Stimulated activated CD8-positive, alpha-beta memory T cell treated with anti-CD3 and anti-CD28 coated beads, Interleukin-15, amount 100 ng/mL, for 1 hour (primary cell): ENCODE results near the gene SBF2.
"Not testable (repeated sequence)": the region's sequence is repeated elsewhere in the genome, so short reads cannot be mapped to it uniquely, and the experiment has no call there.

ENCODE experiments used
- DNase-seq: peaks from one replicate; pipeline ENCODE4 v3.0.0-alpha.2; 2020; ENCODE audit warnings: low read depth

Gene SBF2

DNA sequence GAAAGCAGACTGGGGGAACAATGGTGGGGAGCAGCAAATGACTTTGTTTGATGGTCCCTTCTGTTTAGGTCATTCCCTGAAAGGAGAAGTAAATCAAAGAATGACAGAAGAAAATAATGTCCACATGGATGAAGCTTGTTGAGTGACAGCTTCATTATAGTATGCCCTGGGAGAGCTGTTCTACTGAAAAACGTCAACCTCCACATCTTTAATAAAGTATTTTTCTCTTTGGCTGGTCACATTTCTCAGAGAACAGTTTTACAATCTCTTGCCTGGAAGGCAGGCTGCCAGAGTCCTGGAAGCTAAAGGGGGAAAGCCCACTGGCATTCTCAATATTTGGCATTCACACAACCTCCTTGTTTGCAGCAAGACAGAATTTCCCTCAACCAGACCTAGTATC is 342.2 kb downstream of the SBF2 start:
- DNase-seq = no peak

DNA sequence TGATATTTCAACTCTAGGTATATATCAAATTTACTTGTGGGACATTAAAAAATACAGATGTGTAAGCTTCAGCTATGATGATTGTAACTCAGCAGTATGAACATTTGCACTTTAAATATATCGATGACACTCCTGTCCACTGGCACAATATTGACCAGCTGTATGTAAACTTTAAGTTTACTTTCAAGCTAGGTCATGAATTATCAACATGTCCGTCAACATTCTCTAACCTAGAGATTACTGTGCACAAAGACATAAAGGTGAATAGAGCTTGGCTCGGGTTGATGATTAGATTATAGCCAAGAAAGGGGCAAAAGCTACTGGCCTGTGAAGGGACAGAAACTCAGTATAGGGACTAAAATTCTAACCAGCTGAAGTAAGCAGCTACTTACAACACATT is 343.6 kb downstream of the SBF2 start:
- DNase-seq = no peak

DNA sequence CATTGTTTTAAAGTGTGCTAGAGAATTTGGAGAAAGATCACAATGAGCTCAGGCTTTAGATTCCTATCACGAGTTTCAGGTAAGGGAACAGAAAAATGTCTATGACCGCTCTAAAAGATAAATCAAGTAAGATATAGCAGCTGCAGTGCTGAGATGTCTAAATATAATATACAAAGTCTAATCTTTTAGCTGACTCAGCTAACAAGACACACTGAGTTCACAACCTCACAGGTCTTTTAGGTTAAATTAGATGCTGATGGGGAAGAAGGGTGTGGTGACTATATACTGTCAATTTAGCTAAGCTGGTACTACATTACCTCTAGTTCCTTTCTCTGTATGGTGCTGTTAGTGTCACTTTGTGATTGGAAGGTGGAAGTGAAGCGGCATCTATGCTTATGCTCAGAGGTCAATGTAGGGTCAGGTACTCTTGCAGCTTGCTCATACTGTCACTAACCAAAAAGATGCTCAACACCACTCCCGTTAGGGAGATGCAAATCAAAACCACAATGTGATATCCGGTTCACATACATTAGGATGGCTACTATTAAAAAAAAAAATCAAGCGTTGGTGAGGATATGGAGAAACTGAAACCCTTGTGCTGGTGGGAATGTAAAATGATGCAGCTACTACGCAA is 346.7 kb downstream of the SBF2 start:
- no peak for DNase-seq

DNA sequence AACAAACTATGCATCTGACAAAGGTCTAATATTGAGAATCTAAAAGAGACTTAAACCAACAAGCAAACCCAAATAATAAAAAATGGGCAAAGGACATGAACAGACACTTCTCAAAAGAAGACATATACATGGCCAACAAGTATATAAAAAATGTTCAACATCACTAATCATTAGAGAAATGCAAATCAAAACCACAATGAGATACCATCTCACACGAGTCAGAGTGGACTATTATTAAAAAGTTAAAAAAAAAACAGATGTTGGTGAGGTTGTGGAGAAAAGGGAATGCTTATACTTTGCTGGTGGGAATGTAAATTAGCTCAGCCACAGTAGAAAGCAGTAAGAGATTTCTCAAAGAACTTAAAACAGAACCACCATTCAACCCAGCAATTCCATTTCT is 348.3 kb downstream of the SBF2 start:
- not testable (repeated sequence) for DNase-seq

DNA sequence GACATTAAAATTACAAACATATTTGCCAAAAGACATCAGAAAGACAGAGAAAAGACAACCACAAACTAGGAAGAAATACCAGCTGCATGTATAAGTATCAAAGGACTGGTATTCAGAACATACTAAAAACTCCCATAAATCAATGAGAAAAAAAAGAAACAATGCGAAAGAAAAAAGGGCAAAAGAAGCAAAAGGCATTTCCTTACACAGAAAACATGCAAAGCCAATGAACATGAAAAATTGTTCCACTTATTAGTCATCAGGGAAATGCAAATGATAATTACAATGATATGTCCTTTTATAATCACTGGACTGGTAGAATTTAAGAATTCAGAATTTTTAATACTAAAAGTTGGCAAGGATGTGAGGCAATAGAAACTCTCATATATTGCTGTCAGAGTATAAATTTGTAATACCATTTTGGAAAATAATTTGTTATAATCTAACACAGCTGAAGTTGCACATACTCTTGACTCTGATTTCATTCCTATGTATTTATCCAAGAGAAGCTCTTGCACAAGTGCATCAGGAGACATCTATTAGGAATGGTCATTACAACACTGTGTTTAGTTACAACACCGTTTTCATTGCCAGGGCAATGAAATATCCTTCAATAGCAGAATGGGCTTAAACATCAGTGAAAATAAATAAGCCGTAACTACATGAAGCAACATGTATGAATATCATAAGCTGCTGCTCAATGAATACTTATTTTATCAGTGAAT is 350.5 kb downstream of the SBF2 start:
- DNase-seq = no peak

DNA sequence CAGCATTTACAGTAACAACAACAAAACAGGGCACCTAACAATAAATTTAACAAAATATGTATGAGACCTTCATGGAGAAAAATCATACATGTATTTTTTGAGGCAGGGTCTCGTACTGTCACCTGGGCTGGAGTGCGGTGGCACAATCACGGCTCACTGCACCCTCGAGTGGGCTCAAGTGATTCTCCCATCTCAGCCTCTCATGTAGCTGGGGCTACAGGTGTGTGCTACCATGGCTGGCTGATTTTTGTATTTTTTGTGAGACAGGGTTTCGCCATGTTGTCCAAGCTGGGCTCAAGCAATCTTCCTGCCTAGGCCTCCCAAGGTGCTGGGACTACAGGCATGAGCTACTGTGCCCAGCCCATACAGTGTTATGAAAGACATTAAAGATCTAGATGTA is 352.0 kb downstream of the SBF2 start:
- DNase-seq = no peak

DNA sequence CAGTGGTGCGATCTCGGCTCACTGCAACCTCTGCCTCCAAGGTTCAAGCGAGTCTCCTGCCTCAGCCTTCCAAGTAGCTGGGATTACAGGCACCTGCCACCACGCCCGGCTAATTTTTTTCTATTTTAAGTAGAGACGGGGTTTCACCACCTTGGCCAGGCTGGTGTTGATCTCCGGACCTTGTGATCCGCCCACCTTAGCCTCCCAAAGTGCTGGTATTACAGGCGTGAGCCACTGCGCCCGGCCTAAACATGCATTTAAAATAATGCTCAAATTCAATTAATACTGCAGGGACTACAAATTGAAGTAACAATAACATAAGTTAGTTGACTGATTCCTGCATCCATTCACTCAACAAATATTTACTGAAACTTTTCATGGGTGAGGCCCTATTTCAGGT is 354.9 kb downstream of the SBF2 start:
- DNase-seq = not testable (repeated sequence)

DNA sequence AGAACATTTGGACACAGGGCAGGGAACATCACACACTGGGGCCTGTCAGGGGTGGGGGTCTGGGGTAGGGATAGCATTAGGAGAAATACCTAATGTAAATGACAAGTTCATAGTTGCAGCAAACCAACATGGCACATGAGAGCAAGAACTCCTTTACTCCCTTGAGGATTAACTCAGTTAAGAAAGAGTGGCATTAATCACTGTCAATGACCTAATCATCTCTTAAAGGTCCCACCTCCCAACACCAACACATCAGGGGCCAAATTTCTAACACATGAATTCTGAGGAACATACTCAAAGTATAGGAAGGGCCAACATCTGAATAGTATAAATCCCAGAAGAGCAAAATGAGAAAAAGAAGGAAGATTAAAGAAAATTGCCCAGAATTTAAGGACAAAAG is 357.3 kb downstream of the SBF2 start:
- no peak for DNase-seq

DNA sequence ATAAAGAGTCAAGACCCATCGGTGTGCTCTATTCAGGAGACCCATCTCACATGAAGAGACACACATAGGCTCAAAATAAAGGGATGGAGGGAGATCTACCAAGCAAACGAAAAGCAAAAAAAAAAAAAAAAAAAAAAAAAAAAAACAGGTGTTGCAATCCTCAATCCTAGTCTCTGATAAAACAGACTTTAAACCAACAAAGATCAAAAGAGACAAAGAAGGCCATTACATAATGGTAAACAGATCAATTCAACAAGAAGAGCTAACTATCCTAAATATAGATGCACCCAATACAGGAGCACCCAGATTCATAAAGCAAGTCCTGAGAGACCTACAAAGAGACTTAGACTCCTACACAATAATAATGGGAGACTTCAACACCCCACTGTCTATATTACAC is 361.2 kb downstream of the SBF2 start:
- not testable (repeated sequence) for DNase-seq

DNA sequence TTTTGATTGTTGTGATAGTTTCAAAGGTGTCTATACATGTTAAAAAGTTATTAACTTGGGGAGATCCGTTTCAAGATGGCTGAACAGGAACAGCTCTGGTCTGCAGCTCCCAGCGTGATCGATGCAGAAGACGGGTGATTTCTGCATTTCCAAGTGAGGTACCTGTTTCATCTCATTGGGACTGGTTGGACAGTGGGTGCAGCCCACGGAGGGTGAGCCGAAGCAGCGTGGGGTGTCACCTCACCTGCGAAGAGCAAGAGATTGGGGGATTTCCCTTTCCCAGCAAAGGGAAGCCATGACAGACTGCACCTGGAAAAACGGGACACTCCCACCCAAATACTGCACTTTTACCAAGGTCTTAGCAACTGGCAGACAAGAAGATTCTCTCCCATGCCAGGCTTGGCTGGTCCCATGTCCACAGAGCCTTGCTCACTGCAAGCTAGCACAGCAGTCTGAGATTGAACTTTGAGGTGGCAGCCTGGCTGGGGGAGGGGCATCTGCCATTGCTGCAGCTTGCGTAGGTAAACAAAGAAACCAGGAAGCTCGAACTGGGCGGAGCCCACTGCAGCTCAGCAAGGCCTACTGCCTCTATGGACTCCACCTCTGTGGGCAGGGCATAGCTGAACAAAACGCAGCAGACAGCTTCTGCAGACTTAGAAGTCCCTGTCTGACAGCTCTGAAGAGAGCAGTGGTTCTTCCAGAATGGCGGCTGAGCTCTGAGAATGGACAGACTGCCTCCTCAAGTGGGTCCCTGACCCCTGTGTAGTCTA is 363.3 kb downstream of the SBF2 start:
- DNase-seq = not testable (repeated sequence)

DNA sequence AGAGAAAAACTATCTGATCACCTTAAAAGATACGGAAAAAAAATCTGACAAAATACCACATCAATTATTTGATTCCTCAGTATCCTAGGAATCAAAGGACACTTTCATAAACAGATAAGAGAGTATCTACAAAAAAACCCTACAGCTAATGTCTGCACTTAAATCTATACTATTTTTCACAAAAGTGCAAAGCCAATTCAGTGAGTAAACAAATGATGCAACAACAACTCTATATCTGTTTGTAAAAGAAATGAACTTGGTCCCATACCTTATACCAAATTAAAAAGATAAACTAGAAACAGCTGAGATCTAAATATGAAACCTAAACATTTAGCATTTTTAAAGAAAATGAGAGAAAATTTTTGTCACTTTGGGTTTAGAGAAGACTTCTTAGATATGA is 366.3 kb downstream of the SBF2 start:
- no peak for DNase-seq

DNA sequence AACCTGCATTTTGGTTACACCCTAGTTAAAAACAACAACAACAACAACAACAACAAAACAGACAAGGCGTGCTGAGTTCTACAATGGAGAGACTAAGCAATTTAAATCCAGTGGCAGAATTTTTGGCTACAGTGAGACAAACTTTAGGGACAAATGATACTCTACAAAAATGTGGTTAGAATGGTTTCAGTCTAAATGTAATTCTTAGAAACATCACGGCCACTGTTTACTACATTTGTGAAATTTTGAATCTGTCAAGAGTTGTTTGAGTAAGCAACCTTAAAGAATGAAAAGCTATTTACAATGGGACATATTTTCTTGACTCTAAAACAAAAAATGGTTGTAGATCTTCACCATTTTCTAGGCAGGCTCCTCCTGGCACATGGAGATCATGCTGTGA is 370.7 kb downstream of the SBF2 start:
- no peak for DNase-seq

DNA sequence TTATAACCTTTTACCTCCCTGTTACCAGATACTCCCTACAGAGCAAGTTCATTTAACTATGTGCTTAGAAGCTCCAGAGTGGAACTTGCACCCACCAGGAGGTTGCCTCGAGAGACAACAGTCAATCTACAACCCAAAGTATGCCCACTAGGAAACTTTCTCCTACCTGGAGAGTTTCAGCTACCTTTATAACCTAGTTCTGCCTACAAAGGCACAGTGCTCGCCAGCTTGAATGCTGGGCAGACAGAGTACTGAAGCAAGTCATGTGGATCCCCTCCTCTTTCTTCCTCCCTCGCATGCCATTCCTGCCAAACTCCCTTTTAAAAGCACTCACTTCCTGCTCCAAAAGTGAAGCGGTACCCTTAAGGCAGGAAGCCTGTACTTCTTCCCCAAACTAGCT is 371.2 kb downstream of the SBF2 start:
- DNase-seq = no peak

DNA sequence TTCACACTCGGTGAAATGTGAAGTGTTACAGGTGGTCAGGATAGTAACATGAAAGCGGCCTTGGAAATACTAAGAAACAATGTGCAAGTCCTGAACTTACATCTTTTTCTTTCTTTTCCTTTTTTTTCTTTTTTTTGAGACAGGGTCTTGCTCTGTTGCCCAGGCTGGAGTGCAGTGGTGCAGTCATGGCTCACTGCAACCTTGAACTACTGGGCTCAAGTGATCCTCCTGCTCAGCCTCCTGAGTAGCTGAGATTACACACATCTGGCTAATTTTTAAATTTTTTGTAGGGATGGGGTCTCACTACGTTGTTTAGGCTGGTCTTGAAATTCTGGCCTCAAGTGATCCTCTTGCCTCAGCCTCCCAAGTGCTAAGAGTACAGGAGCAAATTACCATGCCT is 377.5 kb downstream of the SBF2 start:
- DNase-seq = no peak

DNA sequence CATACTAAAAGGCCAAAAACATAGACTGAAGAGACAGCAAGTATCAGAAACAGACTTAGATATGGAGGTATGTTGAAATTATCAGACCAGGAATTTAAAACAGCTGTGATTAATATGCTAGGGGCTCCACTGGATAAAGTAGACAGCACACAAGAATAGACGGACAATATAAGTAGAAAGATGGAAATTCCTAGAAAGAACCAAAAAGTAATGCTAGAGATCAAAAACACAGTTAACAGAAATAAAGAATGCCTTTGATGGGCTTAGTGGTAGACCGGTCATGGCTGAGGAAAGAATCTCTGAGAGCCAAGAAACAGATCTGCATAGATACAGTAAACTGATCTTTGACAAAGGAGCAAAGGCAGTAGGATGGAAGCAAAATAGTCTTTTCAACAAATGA is 380.0 kb downstream of the SBF2 start:
- no peak for DNase-seq

DNA sequence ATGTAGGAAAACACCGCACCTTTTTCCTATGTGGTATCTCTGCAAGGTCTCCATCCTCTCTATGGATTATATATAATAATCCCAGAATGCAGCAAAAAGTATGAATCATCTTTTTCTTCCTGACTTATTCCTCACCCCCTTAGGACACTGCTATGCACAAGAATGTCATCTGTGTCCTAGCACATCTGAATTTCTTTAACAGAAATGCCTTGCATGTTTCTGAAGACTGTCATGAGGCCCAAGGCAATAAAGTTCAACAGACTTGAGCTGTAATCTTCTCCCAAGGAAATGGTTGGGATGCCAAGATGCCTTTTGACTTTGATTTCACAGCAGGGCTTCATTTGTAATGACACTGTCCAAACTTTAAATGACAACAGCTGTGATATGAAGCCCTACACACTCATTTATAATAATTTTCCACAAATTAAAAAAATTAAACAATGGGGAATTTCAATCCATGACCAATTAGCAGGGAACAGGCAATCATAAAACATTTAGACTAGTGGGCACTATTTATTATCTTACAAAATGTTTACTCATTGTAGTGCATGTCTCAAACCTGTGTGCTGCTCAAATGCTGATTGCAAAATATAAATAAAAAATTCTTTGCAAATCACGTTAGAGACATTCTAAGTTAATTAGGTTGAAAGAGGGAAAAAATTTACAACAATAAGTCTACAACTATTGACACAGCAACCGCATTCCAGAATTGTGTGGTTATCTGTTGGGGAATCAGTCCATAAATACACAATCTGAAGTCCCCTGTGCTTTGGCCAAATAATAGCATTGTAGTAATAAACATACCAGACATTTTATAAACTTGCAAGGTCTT is 387.8 kb downstream of the SBF2 start:
- DNase-seq = no peak

DNA sequence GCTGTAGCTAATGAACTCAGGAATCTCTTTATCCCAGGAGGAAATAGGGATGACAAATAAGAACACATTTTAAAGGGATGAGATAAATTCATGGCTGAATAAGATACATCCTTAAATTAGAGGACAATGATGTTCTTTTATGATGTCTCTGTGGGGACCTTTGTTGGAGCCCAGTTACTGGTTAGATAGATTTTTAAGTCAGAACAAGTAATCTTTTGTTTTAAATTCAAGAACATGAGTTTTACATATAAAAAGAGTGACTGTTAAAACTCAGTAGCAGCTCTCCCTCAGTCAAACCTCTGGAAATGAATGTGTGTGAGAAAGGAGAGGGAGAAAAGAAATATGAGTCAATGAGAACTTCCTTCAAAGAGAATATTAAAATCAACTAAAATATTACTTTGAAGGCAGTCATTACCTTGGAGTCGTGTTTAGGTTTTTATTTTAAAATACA is 388.5 kb downstream of the SBF2 start:
- DNase-seq = no peak

DNA sequence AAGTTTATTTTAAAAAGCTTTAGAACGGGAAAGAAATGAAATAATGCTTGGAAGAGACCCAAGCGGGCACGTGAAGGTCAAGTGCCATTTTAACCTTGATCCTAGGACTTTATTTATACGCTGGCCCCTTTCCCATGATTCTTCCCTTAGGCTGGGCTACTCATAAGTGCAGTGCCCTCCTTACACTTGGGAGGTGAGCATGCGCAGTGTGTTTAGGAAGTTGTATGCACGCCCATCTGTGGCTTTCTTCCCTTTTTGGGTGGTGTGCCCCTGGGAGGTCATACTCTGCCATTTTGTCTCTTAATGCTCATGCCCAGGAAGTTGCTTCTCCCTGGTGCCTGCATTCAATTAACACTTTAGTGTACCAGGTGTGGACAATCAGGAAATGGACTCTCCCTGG is 390.4 kb downstream of the SBF2 start:
- no peak for DNase-seq

DNA sequence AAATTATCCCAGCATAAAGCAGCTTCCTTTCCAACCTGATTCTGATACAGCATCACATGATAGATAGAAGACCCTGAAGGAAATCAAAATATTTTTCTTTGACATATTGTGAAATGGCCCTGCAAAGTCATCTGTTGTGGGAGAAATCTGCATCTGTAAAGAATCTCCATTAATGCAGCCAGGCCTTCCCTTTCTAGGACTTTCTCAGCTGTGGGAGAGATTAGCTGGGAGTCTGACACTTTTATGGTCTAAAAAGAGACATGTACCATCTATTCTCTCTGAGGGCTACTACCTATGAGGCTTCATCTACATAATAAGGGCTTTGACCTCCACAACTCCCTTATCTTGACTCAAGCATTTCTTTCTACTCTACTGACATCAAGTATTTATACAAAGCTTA is 392.1 kb downstream of the SBF2 start:
- no peak for DNase-seq

DNA sequence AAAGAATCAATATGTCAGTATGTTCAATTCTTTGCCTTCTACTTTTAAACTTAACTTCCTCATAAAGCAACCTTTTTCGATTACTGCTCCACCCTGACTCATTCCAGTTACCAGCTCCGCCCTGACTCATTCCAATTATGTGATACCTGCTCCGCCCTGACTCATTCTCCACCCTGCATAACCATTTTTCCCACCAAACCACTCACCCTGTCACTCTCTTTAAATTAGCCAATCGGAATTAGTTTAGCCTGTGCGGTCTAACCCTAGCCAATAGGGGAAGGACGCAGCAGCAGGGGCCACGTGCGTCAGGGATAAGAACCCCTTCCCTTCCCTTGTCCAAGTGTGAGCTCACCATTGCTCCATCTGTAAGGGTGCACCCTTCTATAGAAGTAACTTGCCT is 393.8 kb downstream of the SBF2 start:
- DNase-seq = not testable (repeated sequence)

DNA sequence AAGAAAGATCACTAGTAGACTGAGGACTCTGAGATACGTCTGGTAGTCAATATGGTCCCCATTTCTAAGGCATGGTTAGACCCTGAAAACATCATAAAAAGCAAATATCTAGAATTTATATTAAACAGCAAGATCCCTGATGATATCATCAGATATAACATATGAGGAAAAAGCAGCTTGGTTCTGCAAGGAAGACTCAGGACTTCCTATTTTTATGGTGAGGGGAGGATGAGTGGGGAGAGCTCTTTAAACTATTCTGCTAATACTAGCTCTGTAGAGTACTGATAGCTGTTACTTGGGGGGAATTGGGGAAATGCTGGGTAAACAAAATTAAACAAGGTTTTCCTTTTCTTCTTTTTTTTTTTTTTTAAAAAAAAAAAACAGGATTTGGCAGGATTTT is 394.3 kb downstream of the SBF2 start:
- DNase-seq = no peak

DNA sequence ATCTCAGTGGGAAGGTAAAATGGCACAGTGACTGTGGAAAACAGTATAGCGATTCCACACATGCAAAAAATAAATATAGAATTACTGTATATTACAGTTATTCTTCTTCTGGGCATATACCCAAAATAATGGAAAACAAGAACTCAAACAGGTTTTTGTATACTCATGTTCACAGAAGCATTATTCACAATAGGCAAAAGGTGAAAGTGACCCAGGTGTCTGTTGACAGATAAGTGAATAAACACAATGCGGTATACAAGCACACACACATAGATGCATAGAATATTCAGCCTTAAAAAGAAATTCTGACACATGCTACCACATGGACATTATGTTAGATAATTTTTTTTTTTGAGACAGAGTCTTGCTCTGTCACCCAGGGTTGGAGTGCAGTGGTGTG is 397.1 kb downstream of the SBF2 start:
- DNase-seq = no peak
